Adrenal gland (tissue), 5 donors: ENCODE data around the gene PPP2R3B.

Experiments
- POLR2A ChIP-seq, 2 donors: fragments of 450-650 bp; IDR thresholded peaks; one replicate each; pipeline ENCODE4 v1.6.1; 2017; ENCODE audit warnings: antibody characterized with exemption in 2 of 2, mild to moderate bottlenecking in 2 of 2, moderate library complexity in 1 of 2
- TF ChIP-seq, protein P1 (sequence below), 6 experiments: fragments of 450-650 bp in 4 of 6; fragments of 200-600 bp in 2 of 6; sonication (generic) in 1 of 6; IDR thresholded peaks; 1 replicate in 5 of 6; 2 replicates in 1 of 6; pipeline versions ENCODE4 v1.5.1 to v1.8.0; 2016 to 2021; ENCODE audit warnings: antibody characterized with exemption in 6 of 6, mild to moderate bottlenecking in 2 of 6, moderate library complexity in 1 of 6
- donor health status: DM: no; HTN: no; CAD: no.

DNA sequence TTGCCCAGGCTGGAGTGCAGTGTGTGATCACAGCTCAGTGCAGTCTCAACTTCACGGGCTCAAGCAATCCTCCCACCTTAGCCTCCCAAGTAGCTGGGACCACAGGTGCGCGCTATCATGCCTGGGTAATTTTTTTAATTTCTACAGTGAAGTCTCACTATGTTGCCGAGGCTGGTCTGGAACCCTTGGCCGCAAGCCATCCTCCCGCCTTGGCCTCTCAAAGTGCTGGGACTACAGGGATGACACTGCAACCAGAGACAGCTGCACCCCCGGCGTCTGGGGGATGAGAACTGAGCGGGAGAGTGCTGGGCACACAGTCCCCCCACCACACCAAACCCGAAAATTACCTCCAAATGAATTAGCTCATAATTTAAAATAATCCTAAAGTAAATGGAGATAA is 35.0 kb downstream of the PPP2R3B start:
- TF ChIP-seq, protein P1, sequence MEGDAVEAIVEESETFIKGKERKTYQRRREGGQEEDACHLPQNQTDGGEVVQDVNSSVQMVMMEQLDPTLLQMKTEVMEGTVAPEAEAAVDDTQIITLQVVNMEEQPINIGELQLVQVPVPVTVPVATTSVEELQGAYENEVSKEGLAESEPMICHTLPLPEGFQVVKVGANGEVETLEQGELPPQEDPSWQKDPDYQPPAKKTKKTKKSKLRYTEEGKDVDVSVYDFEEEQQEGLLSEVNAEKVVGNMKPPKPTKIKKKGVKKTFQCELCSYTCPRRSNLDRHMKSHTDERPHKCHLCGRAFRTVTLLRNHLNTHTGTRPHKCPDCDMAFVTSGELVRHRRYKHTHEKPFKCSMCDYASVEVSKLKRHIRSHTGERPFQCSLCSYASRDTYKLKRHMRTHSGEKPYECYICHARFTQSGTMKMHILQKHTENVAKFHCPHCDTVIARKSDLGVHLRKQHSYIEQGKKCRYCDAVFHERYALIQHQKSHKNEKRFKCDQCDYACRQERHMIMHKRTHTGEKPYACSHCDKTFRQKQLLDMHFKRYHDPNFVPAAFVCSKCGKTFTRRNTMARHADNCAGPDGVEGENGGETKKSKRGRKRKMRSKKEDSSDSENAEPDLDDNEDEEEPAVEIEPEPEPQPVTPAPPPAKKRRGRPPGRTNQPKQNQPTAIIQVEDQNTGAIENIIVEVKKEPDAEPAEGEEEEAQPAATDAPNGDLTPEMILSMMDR (IDR thresholded peaks at IDR 0.05) = no peak
- no peak for TF ChIP-seq POLR2A (IDR thresholded peaks at IDR 0.05)
